IMR-90 (cell line): ENCODE results near the gene FBLN1. TPM values are rescaled to one million over a fixed set of nuclear protein-coding genes. Genes with fewer than 3 reads are reported as not detected.

Source experiments
- ATAC-seq: fragments of 200-7000 bp; cut with Tn5 transposase; 2 replicates; pipeline ENCODE4 v1.9.1; 2020; ENCODE audit warnings: low read depth, mild to moderate bottlenecking, moderate library complexity
- BruUV-seq: library from RNA; stranded (reverse); fragments of 400-500 nt; replicated peaks from 2 replicates; lab custom pipeline; 2021; lab: Mats Ljungman, UMichigan
- CTCF ChIA-PET: fragments of 300-600 bp; formaldehyde crosslinking; extraction: SDS; loops from one replicate; lab custom pipeline; 2021; ENCODE audit warnings: antibody characterized with exemption; lab: Yijun Ruan, JAX
- POLR2A ChIA-PET: fragments of 300-600 bp; sonication (Branson Sonifier 250); formaldehyde crosslinking; loops from one replicate; lab custom pipeline; 2022; ENCODE audit warnings: antibody characterized with exemption; ENCODE audit not compliant: unreplicated experiment; lab: Charles Lee
- DNase-seq: peaks from one replicate; pipeline ENCODE4 v3.0.0; 2013
- H2AFZ ChIP-seq: replicated peaks from 2 replicates; pipeline ENCODE3; 2013; ENCODE audit warnings: low read length, mild to moderate bottlenecking; ENCODE audit not compliant: poor library complexity
- H2AK5ac ChIP-seq: 2 replicates; pipeline ENCODE4 v1.6.1; 2013; ENCODE audit warnings: low read depth, low read length, inconsistent platforms
- H2AK9ac ChIP-seq: replicated peaks from 2 replicates; pipeline ENCODE3; 2013; ENCODE audit warnings: mild to moderate bottlenecking, low read depth, low read length, moderate library complexity; ENCODE audit not compliant: poor library complexity
- H2BK120ac ChIP-seq: 2 replicates; pipeline ENCODE4 v1.6.1; 2013; ENCODE audit warnings: low read depth, low read length, inconsistent platforms
- H2BK15ac ChIP-seq: 3 replicates; pipeline ENCODE4 v1.6.1; 2013; ENCODE audit warnings: low read depth, low read length, inconsistent platforms
- H2BK20ac ChIP-seq: 2 replicates; pipeline ENCODE4 v1.6.1; 2013; ENCODE audit warnings: low read depth, mild to moderate bottlenecking, inconsistent platforms, low read length, moderate library complexity
- H2BK5ac ChIP-seq: 2 replicates; pipeline ENCODE4 v1.6.1; 2013; ENCODE audit warnings: mild to moderate bottlenecking, low read depth, low read length, inconsistent platforms; ENCODE audit not compliant: poor library complexity, severe bottlenecking
- H3K14ac ChIP-seq: replicated peaks from 2 replicates; pipeline ENCODE4 v1.6.1; 2013; ENCODE audit warnings: low read depth, low read length, inconsistent platforms
- H3K18ac ChIP-seq: 2 replicates; pipeline ENCODE4 v1.6.1; 2013; ENCODE audit warnings: low read depth, low read length, control low read depth
- H3K23ac ChIP-seq: 2 replicates; pipeline ENCODE4 v1.6.1; 2013; ENCODE audit warnings: low read depth, low read length, inconsistent platforms
- H3K27ac ChIP-seq: 2 replicates; pipeline ENCODE4 v1.5.1; 2013; ENCODE audit warnings: mild to moderate bottlenecking, control low read depth, low read length; ENCODE audit not compliant: insufficient read depth
- H3K27me3 ChIP-seq: 2 replicates; pipeline ENCODE4 v1.6.1; 2013; ENCODE audit warnings: low read length; ENCODE audit not compliant: control insufficient read depth, insufficient read depth
- H3K36me3 ChIP-seq: 2 replicates; pipeline ENCODE4 v1.6.1; 2013; ENCODE audit warnings: low read length, mixed read lengths; ENCODE audit not compliant: control insufficient read depth, insufficient read depth
- H3K4ac ChIP-seq: 2 replicates; pipeline ENCODE4 v1.6.1; 2013; ENCODE audit warnings: low read depth, low read length, inconsistent platforms
- H3K4me1 ChIP-seq: 2 replicates; pipeline ENCODE4 v1.6.1; 2013; ENCODE audit warnings: low read length, mixed read lengths; ENCODE audit not compliant: control insufficient read depth, insufficient read depth
- H3K4me2 ChIP-seq: 2 replicates; pipeline ENCODE4 v1.6.1; 2013; ENCODE audit warnings: low read depth, mild to moderate bottlenecking, control low read depth, low read length, moderate library complexity
- H3K4me3 ChIP-seq: 2 replicates; pipeline ENCODE4 v1.5.1; 2013; ENCODE audit warnings: low read depth, mild to moderate bottlenecking, control low read depth, low read length, moderate library complexity; ENCODE audit not compliant: insufficient read depth
- H3K56ac ChIP-seq: 2 replicates; pipeline ENCODE4 v1.6.1; 2013; ENCODE audit warnings: low read length, inconsistent platforms; ENCODE audit not compliant: insufficient read depth; ENCODE audit errors: extremely low read depth
- H3K79me1 ChIP-seq, 2 experiments: 2 replicates each; pipeline ENCODE4 v1.6.1; 2013; ENCODE audit warnings: low read length in 2 of 2, inconsistent platforms in 1 of 2, low read depth in 1 of 2
- H3K9ac ChIP-seq: 2 replicates; pipeline ENCODE4 v1.6.1; 2013; ENCODE audit warnings: low read depth, low read length, control low read depth
- H3K9me1 ChIP-seq: 2 replicates; pipeline ENCODE4 v1.6.1; 2013; ENCODE audit warnings: low read length, inconsistent platforms; ENCODE audit not compliant: insufficient read depth
- H3K9me3 ChIP-seq: 2 replicates; pipeline ENCODE4 v1.6.1; 2013; ENCODE audit warnings: low read length; ENCODE audit not compliant: control insufficient read depth, insufficient read depth
- H4K20me1 ChIP-seq: 2 replicates; pipeline ENCODE4 v1.6.1; 2013; ENCODE audit warnings: low read length, inconsistent platforms; ENCODE audit not compliant: insufficient read depth
- H4K5ac ChIP-seq: 2 replicates; pipeline ENCODE4 v1.6.1; 2013; ENCODE audit warnings: mild to moderate bottlenecking, low read depth, low read length, control low read depth
- H4K8ac ChIP-seq, 2 experiments: 2 replicates each; pipeline ENCODE4 v1.6.1; 2013; ENCODE audit warnings: low read depth in 2 of 2, low read length in 2 of 2, control low read depth in 1 of 2, inconsistent platforms in 1 of 2
- H4K91ac ChIP-seq: 2 replicates; pipeline ENCODE4 v1.6.1; 2013; ENCODE audit warnings: low read depth, low read length, inconsistent platforms; ENCODE audit not compliant: insufficient read depth
- BHLHE40 ChIP-seq: fragments of 150-350 bp; IDR thresholded peaks from 2 replicates; pipeline ENCODE4 v1.6.1; 2016; ENCODE audit warnings: mild to moderate bottlenecking, low read depth, low read length
- CEBPB ChIP-seq: IDR thresholded peaks from 2 replicates; pipeline ENCODE4 v1.6.1; 2012; ENCODE audit warnings: low read depth, low read length, improper control_type of control experiment
- CHD1 ChIP-seq: IDR thresholded peaks from 2 replicates; pipeline ENCODE4 v1.6.1; 2012; ENCODE audit warnings: low read depth, low read length, improper control_type of control experiment
- CTCF ChIP-seq: conservative IDR thresholded peaks from 2 replicates; pipeline ENCODE4 v1.5.1; 2012; ENCODE audit warnings: mild to moderate bottlenecking, low read depth, low read length, improper control_type of control experiment
- ELK1 ChIP-seq: fragments of 150-350 bp; IDR thresholded peaks from 2 replicates; pipeline ENCODE4 v1.6.1; 2016; ENCODE audit warnings: low read depth, mild to moderate bottlenecking, low read length, moderate library complexity, borderline replicate concordance
- FOS ChIP-seq: fragments of 150-350 bp; IDR thresholded peaks from 2 replicates; pipeline ENCODE4 v1.6.1; 2016; ENCODE audit warnings: low read depth, low read length
- MAFK ChIP-seq: IDR thresholded peaks from 2 replicates; pipeline ENCODE4 v1.6.1; 2012; ENCODE audit warnings: low read depth, low read length, improper control_type of control experiment
- MAZ ChIP-seq: IDR thresholded peaks from 2 replicates; pipeline ENCODE4 v1.6.1; 2012; ENCODE audit warnings: low read depth, mild to moderate bottlenecking, low read length, improper control_type of control experiment, moderate library complexity, borderline replicate concordance
- MXI1 ChIP-seq: IDR thresholded peaks from 2 replicates; pipeline ENCODE4 v1.6.1; 2012; ENCODE audit warnings: low read depth, mild to moderate bottlenecking, low read length, moderate library complexity, borderline replicate concordance
- NFE2L2 ChIP-seq: fragments of 150-350 bp; IDR thresholded peaks from 2 replicates; pipeline ENCODE4 v1.6.1; 2016; ENCODE audit warnings: low read depth, mild to moderate bottlenecking, low read length
- POLR2A ChIP-seq: IDR thresholded peaks from 2 replicates; pipeline ENCODE4 v1.6.1; 2012; ENCODE audit warnings: mild to moderate bottlenecking, low read depth, low read length
- RAD21 ChIP-seq: IDR thresholded peaks from 2 replicates; pipeline ENCODE4 v1.6.1; 2012; ENCODE audit warnings: low read length, improper control_type of control experiment
- RCOR1 ChIP-seq: IDR thresholded peaks from 2 replicates; pipeline ENCODE4 v1.6.1; 2012; ENCODE audit warnings: mild to moderate bottlenecking, low read length, improper control_type of control experiment; ENCODE audit not compliant: insufficient replicate concordance
- RFX5 ChIP-seq: IDR thresholded peaks from 2 replicates; pipeline ENCODE4 v1.8.0; 2012; ENCODE audit warnings: low read depth, mild to moderate bottlenecking, low read length, moderate library complexity
- SMC3 ChIP-seq: fragments of 150-350 bp; IDR thresholded peaks from 2 replicates; pipeline ENCODE4 v1.6.1; 2016; ENCODE audit warnings: low read depth, mild to moderate bottlenecking, antibody characterized with exemption, low read length, moderate library complexity
- WGBS, 2 experiments: methylation state at CpG; one replicate each; pipeline versions ENCODE4 v1.1.5 to v1.1.7; 2013; ENCODE audit warnings: missing lambda C conversion rate in 2 of 2; ENCODE audit not compliant: insufficient read length in 1 of 2; ENCODE audit errors: extremely low coverage in 2 of 2; 5-methylcytosine and 5-hydroxymethylcytosine counted together
- dilution Hi-C: fragments of 300-500 bp; cut with HindIII; formaldehyde crosslinking; loops from one replicate; pipeline ENCODE4 v1.14.3; 2018; ENCODE audit warnings: low sequenced_read_pairs; ENCODE audit not compliant: unreplicated experiment
- in situ Hi-C: fragments of 300-500 bp; cut with MboI; formaldehyde crosslinking; loops from 3 replicates; pipeline ENCODE4 v1.14.3; 2019; ENCODE audit warnings: low sequenced_read_pairs, inconsistent platforms, mixed read lengths
- intact Hi-C: fragments of 100-400 bp; cut with micrococcal nuclease; formaldehyde crosslinking; loops from 2 replicates; pipeline ENCODE4 v1.10.0; 2022
- polyA plus RNA-seq, 3 experiments: library from polyadenylated mRNA; depleted of rRNA; stranded (reverse); fragments of >200 nt; gene quantifications; 2 replicates each; pipeline ENCODE4 v1.2.3, GENCODE V29; 2012; ENCODE audit warnings: low replicate concordance in 1 of 3
- total RNA-seq: library from RNA; depleted of rRNA; stranded (reverse); fragments of >200 nt; gene quantifications from 2 replicates; pipeline ENCODE4 v1.2.3, GENCODE V29; 2012

Gene FBLN1
- total and polyA plus RNA-seq, 2 of the 4 experiments (the other 2 are of a cell fraction): 11.3 to 87.9 TPM

- no peak overlapping the region for H3K14ac ChIP-seq
- no peak overlapping the region for H2BK15ac ChIP-seq
- no peak overlapping the region; the same call in 1 of the 2 replicates for H3K23ac ChIP-seq
- H3K79me1 ChIP-seq: no peaks in the 10 kb centered on the region
- H2BK120ac ChIP-seq: no peak overlapping the region
- H3K4me3 ChIP-seq: no peak overlapping the region
- no peak overlapping the region for H4K91ac ChIP-seq
- no peak overlapping the region for H3K9ac ChIP-seq
- WGBS, 2 experiments: 40% methylated on average over 4 of the region's 12 CpGs; no CpG with 5 or more reads in 1 of the 2 experiments
- 0 out of 2 replicates have a peak, but pooled peaks cover 3% of the 10 kb centered on the region for H3K9me1 ChIP-seq
- no peak overlapping the region for H3K56ac ChIP-seq
- no peak overlapping the region for H2AK9ac ChIP-seq
- no peak overlapping the region for H4K8ac ChIP-seq
- no peak overlapping the region for H3K4ac ChIP-seq
- no peaks in the 10 kb centered on the region for H3K9me3 ChIP-seq
- H3K36me3 ChIP-seq: no peaks in the 10 kb centered on the region
- CTCF ChIA-PET: interaction anchor here (0.6 kb wide), 1 partner anchor 30 kb away, joined by 3 read pairs; no protein-coding TSS in a partner anchor
- TF ChIP-seq FOS (no peak), MAFK (no peak), CTCF (no peak), ELK1 (no peak), MXI1 (no peak), NFE2L2 (no peak), POLR2A (no peak), RFX5 (no peak), RCOR1 (no peak), CHD1 (no peak), BHLHE40 (no peak), MAZ (no peak), CEBPB (no peak), RAD21 (no peak), SMC3 (no peak)
- in situ Hi-C loops (no loop called here), intact Hi-C loops (no loop called here), dilution Hi-C loops (no loop called here)
- H2AK5ac ChIP-seq: no peak overlapping the region
- no peak overlapping the region for H2AFZ ChIP-seq
- BruUV-seq: no TSS peak
- no peak overlapping the region for H2BK5ac ChIP-seq
- POLR2A ChIA-PET: no interaction called here
- H3K4me2 ChIP-seq: no peak overlapping the region
- no peak overlapping the region for H2BK20ac ChIP-seq
- no peaks in the 10 kb centered on the region for H4K20me1 ChIP-seq
- ATAC-seq (no peak), DNase-seq (no peak)
- no peaks in the 10 kb centered on the region; the same call in 1 of the 2 replicates for H3K4me1 ChIP-seq
- H3K27me3 ChIP-seq: peaks cover 31% of the 10 kb centered on the region
- H3K27ac ChIP-seq: no peak overlapping the region
- H4K5ac ChIP-seq: no peak overlapping the region
- H3K18ac ChIP-seq: no peak overlapping the region
Measured at GRCh38 chr22:45631140-45631840, 128.6 kb downstream of the FBLN1 start.
